CD4-positive, alpha-beta T cell (primary cell): Measurements from ENCODE around the gene HTR1D. TPM values are rescaled to one million over a fixed set of nuclear protein-coding genes. Genes with fewer than 3 reads are reported as not detected.

ENCODE experiments used
- ATAC-seq: fragments of 200-7000 bp; cut with Tn5 transposase; one replicate; pipeline ENCODE4 v1.10.0; 2022; ENCODE audit warnings: mild to moderate bottlenecking; ENCODE audit not compliant: poor library complexity
- CTCF ChIA-PET: fragments of 350-600 bp; sonication (Branson Sonifier 250); formaldehyde crosslinking; loops from one replicate; lab custom pipeline; 2021; ENCODE audit warnings: antibody characterized with exemption, inconsistent platforms; lab: Charles Lee
- POLR2A ChIA-PET: fragments of 350-600 bp; sonication (Branson Sonifier 250); formaldehyde crosslinking; loops from one replicate; lab custom pipeline; 2021; ENCODE audit warnings: antibody characterized with exemption, inconsistent platforms; lab: Charles Lee
- DNase-seq, 14 experiments: peaks; one replicate each; pipeline ENCODE4 v3.0.0-alpha.2; 2013 to 2020; ENCODE audit warnings: mixed read lengths in 2 of 14
- H3K27ac ChIP-seq, 2 donors: one replicate each; pipeline versions ENCODE4 v1.5.1 to v1.7.0; 2013; ENCODE audit warnings: low read length in 2 of 2, low read depth in 1 of 2, mild to moderate bottlenecking in 1 of 2
- H3K27me3 ChIP-seq, 2 experiments: 1 replicate in 1 of 2; 2 replicates in 1 of 2; pipeline versions ENCODE4 v1.6.1 to v1.7.0; 2013; ENCODE audit warnings: low read length in 2 of 2, control low read depth in 1 of 2, mild to moderate bottlenecking in 1 of 2, moderate library complexity in 1 of 2; ENCODE audit not compliant: insufficient read depth in 2 of 2, control insufficient read depth in 1 of 2
- H3K36me3 ChIP-seq: one replicate; pipeline ENCODE4 v1.6.1; 2013; ENCODE audit warnings: low read length, control low read depth; ENCODE audit not compliant: insufficient read depth
- H3K4me1 ChIP-seq: one replicate; pipeline ENCODE4 v1.6.1; 2013; ENCODE audit warnings: low read length, control low read depth; ENCODE audit not compliant: insufficient read depth
- H3K4me3 ChIP-seq: one replicate; pipeline ENCODE4 v1.5.1; 2013; ENCODE audit warnings: mild to moderate bottlenecking, low read length, moderate library complexity
- H3K9me3 ChIP-seq, 2 experiments: 1 replicate in 1 of 2; 2 replicates in 1 of 2; pipeline versions ENCODE4 v1.6.1 to v1.7.0; 2013; ENCODE audit warnings: low read length in 2 of 2, mild to moderate bottlenecking in 2 of 2, control low read depth in 1 of 2, moderate library complexity in 1 of 2; ENCODE audit not compliant: control insufficient read depth in 1 of 2, insufficient read depth in 1 of 2
- H3K27ac Mint-ChIP-seq: one replicate; pipeline ENCODE4 v1.8.0; 2020; ENCODE audit warnings: mixed read lengths
- H3K27me3 Mint-ChIP-seq: one replicate; pipeline ENCODE4 v1.8.0; 2021; ENCODE audit warnings: mixed read lengths
- H3K36me3 Mint-ChIP-seq: one replicate; pipeline ENCODE4 v1.8.0; 2021; ENCODE audit warnings: low read depth, mixed read lengths
- H3K4me1 Mint-ChIP-seq: one replicate; pipeline ENCODE4 v1.8.0; 2021; ENCODE audit warnings: low read depth, mixed read lengths
- H3K4me3 Mint-ChIP-seq: one replicate; pipeline ENCODE4 v1.8.0; 2020; ENCODE audit warnings: mild to moderate bottlenecking, mixed read lengths
- H3K9me3 Mint-ChIP-seq: one replicate; pipeline ENCODE4 v1.8.0; 2020; ENCODE audit warnings: mixed read lengths
- CTCF ChIP-seq: fragments of 200-600 bp; IDR thresholded peaks from one replicate; pipeline ENCODE4 v1.8.0; 2022; ENCODE audit warnings: antibody characterized with exemption, mild to moderate bottlenecking
- intact Hi-C, 2 experiments: fragments of 100-400 bp; cut with DNase I in 1 of 2; cut with micrococcal nuclease in 1 of 2; formaldehyde crosslinking; loops; one replicate each; pipeline versions ENCODE4 v1.15.1 to v1.9.0; 2023 to 2025; cut with DNase I, micrococcal nuclease
- total RNA-seq, 174 experiments: library from RNA in 2 of 174; stranded (reverse) in 2 of 174; gene quantifications; one replicate each; pipeline ENCODE4 v1.2.3 and lab custom pipeline; 2021 to 2026

Gene HTR1D
- total RNA-seq, 2 experiments from 2014 or later, result not detected

DNA sequence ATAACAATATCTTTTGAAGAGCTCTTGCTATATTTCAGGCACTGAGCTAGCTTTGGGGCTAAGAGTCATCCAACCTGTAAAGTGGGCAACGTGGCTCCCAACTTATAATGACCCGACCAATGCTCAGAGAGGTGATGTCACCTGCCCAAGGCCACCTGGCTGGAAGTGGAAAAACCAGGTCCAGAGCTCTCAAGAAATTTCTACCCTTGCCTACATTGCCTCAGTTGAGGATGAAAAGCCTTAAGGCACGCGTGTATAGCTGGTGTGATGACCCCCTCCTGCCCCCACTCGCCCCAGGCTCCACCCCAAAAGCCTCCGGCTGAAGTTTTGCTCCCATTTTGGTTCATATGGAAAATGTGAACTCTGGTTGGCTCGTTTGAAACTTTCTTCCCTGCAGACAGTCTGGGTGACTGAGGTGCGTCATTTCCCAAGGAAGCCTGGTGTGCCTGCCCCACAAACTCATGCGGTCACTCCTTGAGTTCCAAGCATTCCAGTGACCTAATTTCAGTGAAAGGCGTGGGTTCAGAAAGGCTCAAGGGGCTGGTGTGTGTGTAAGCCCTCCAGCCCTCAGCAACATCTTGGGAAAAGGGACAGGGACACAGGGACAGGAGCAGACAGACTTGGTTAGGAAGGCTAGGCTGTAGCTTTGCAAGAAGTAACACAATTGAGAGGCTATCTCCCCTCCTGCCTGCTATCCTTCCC lies 20.5 kb downstream of the HTR1D start:
- no peak for DNase-seq
- intact Hi-C loops, result no loop called here
- Histone ChIP-seq H3K27me3 (peaks cover 0 to 5% of the 10 kb centered on the region in 2 experiments), H3K36me3 (no peaks in the 10 kb centered on the region), H3K9me3 (no peaks in the 10 kb centered on the region), H3K4me3 (no peak overlapping the region), H3K4me1 (no peaks in the 10 kb centered on the region), H3K27ac (no peak overlapping the region)
- ChIA-PET POLR2A (interaction anchor here (0.7 kb wide), 1 partner anchor 168 kb away, joined by 3 read pairs; no protein-coding TSS in a partner anchor), CTCF (interaction anchor here (1.0 kb wide), 1 partner anchor 12 kb away, joined by 4 read pairs; no protein-coding TSS in a partner anchor)
- Mint-ChIP-seq H3K27ac (no peak overlapping the region), H3K4me3 (no peak overlapping the region), H3K4me1 (no peaks in the 10 kb centered on the region), H3K36me3 (no peaks in the 10 kb centered on the region), H3K27me3 (peaks cover 19% of the 10 kb centered on the region), H3K9me3 (no peaks in the 10 kb centered on the region)
- no peak for TF ChIP-seq CTCF
- ATAC-seq, result no peak

GRCh38 chr1:23194119-23194984 lies 22.9 kb downstream of the HTR1D start:
- no peaks in the 10 kb centered on the region for H3K36me3 ChIP-seq
- no peaks in the 10 kb centered on the region for H3K27me3 ChIP-seq
- intact Hi-C loops, result no loop called here
- H3K27ac ChIP-seq, result no peak overlapping the region
- H3K9me3 ChIP-seq, result no peaks in the 10 kb centered on the region
- no peak for ATAC-seq
- POLR2A ChIA-PET, result no interaction called here
- no peak for DNase-seq
- Mint-ChIP-seq H3K36me3 (no peaks in the 10 kb centered on the region), H3K27ac (no peak overlapping the region), H3K4me1 (no peaks in the 10 kb centered on the region), H3K27me3 (peaks cover 24% of the 10 kb centered on the region), H3K9me3 (no peaks in the 10 kb centered on the region), H3K4me3 (no peak overlapping the region)
- no peak for TF ChIP-seq CTCF
- H3K4me3 ChIP-seq, result no peak overlapping the region
- no peaks in the 10 kb centered on the region for H3K4me1 ChIP-seq
- CTCF ChIA-PET, result interaction anchor here (1.2 kb wide), 1 partner anchor 9 kb away, joined by 5 read pairs; no protein-coding TSS in a partner anchor

GRCh38 chr1:23193391-23194118 lies 23.7 kb downstream of the HTR1D start:
- Mint-ChIP-seq H3K4me1 (no peaks in the 10 kb centered on the region), H3K4me3 (no peak overlapping the region), H3K9me3 (no peaks in the 10 kb centered on the region), H3K27me3 (peaks cover 24% of the 10 kb centered on the region), H3K27ac (no peak overlapping the region), H3K36me3 (no peaks in the 10 kb centered on the region)
- intact Hi-C loops, result no loop called here
- Histone ChIP-seq H3K36me3 (no peaks in the 10 kb centered on the region), H3K4me1 (no peaks in the 10 kb centered on the region), H3K9me3 (no peaks in the 10 kb centered on the region), H3K27me3 (no peaks in the 10 kb centered on the region), H3K4me3 (no peak overlapping the region), H3K27ac (no peak overlapping the region)
- POLR2A ChIA-PET, result no interaction called here
- ATAC-seq (no peak), DNase-seq (no peak)
- TF ChIP-seq CTCF, result no peak
- CTCF ChIA-PET, result interaction anchor here (1.1 kb wide), 1 partner anchor 9 kb away, joined by 6 read pairs; no protein-coding TSS in a partner anchor
